ENCODE results near the gene GPS1. TPM values are rescaled to one million over a fixed set of nuclear protein-coding genes. Genes with fewer than 3 reads are reported as not detected.

The GPS1 gene
- total and polyA plus RNA-seq, 2 of the 4 experiments (the other 2 are of a cell fraction): 157 to 181 TPM

GRCh38 chr17:82088838-82089722, 37.4 kb downstream of the GPS1 start:
- Histone ChIP-seq H3K4me2 (ENCODE audit: low read depth, low read length) (no peak overlapping the region), H2AK5ac (ENCODE audit: low read depth, low read length) (no peak overlapping the region), H2BK120ac (ENCODE audit: low read depth, low read length) (no peak overlapping the region), H3K4me3 (ENCODE audit: insufficient read depth, low read depth, low read length) (no peak overlapping the region), H4K91ac (ENCODE audit: insufficient read depth, low read depth, low read length) (no peak overlapping the region), H3K27ac (ENCODE audit: insufficient read depth, low read length) (no peak overlapping the region), H2BK15ac (ENCODE audit: low read depth, low read length) (no peak overlapping the region), H3K36me3 (ENCODE audit: control insufficient read depth, insufficient read depth, low read length) (peaks cover 95% of the 10 kb centered on the region), H4K20me1 (ENCODE audit: insufficient read depth, low read length) (peaks cover 5% of the 10 kb centered on the region), H3K14ac (replicated peaks; ENCODE audit: low read depth, low read length) (no peak overlapping the region), H3K18ac (ENCODE audit: low read depth, low read length) (no peak overlapping the region), H3K79me1 (ENCODE audit: low read depth in 1 of 2, low read length in 2 of 2) (peaks cover 0 to 11% of the 10 kb centered on the region in 2 experiments; a peak in 2 of 4 replicates), H3K27me3 (ENCODE audit: control insufficient read depth, insufficient read depth, low read length) (no peaks in the 10 kb centered on the region), H3K4me1 (ENCODE audit: control insufficient read depth, insufficient read depth, low read length) (no peaks in the 10 kb centered on the region), H3K23ac (ENCODE audit: low read depth, low read length) (no peak overlapping the region), H2AK9ac (replicated peaks; ENCODE audit: low read depth, low read length, poor library complexity) (peak overlapping the region; percentile 61), H3K9me1 (ENCODE audit: insufficient read depth, low read length) (no peaks in the 10 kb centered on the region), H2BK20ac (ENCODE audit: low read depth, low read length) (no peak overlapping the region), H4K5ac (ENCODE audit: low read depth, low read length) (no peak overlapping the region), H3K4ac (ENCODE audit: low read depth, low read length) (no peak overlapping the region), H3K9ac (ENCODE audit: low read depth, low read length) (no peak overlapping the region), H4K8ac (ENCODE audit: low read depth in 2 of 2, low read length in 2 of 2) (no peak overlapping the region), H2BK5ac (ENCODE audit: low read depth, low read length, poor library complexity, severe bottlenecking) (no peak overlapping the region), H3K56ac (ENCODE audit: extremely low read depth, insufficient read depth, low read length) (no peak overlapping the region), H2AFZ (replicated peaks; ENCODE audit: low read length, poor library complexity) (no peak overlapping the region), H3K9me3 (ENCODE audit: control insufficient read depth, insufficient read depth, low read length) (no peaks in the 10 kb centered on the region)
- dilution Hi-C loops (cut with HindIII; ENCODE audit: low sequenced_read_pairs, unreplicated experiment): no loop called here
- ATAC-seq (ENCODE audit: low read depth): no peak
- ChIA-PET CTCF (no interaction called here), POLR2A (ENCODE audit: unreplicated experiment) (no interaction called here)
- BruUV-seq (replicated peaks): TSS peak; percentile 44
- TF ChIP-seq CHD1 (IDR thresholded peaks at IDR 0.05; ENCODE audit: low read depth, low read length) (no peak), SMC3 (IDR thresholded peaks at IDR 0.05; ENCODE audit: low read depth, low read length) (no peak)
- no peak for DNase-seq
- WGBS, 2 experiments (ENCODE audit: extremely low coverage in 2 of 2, insufficient read length in 1 of 2): 96% methylated on average over 20 of the region's 47 CpGs; no CpG with 5 or more reads in 1 of the 2 experiments
- in situ Hi-C loops (cut with MboI; ENCODE audit: low sequenced_read_pairs): no loop called here
- intact Hi-C loops (cut with micrococcal nuclease): no loop called here

Data from IMR-90 (cell line).